HepG2 (cell line): ENCODE results near the gene ARHGDIA. TPM values are rescaled to one million over a fixed set of nuclear protein-coding genes. Genes with fewer than 3 reads are reported as not detected.
A peak's percentile ranks its signal among the peaks of the same experiment; 100 is the strongest.

Experiments
- KLF13 ChIP-seq: sonication (generic); formaldehyde crosslinking; IDR thresholded peaks from 2 replicates; pipeline ENCODE4 v1.4.0; 2020; ENCODE audit warnings: mild to moderate bottlenecking, missing genetic modification reagents
- MAFG ChIP-seq: sonication (generic); formaldehyde crosslinking; IDR thresholded peaks from 2 replicates; pipeline ENCODE4 v1.5.1; 2020; ENCODE audit warnings: mild to moderate bottlenecking, missing genetic modification reagents
- NR2F2 ChIP-seq: IDR thresholded peaks from 2 replicates; pipeline ENCODE4 v1.6.1; 2012; ENCODE audit warnings: low read depth, inconsistent platforms, borderline replicate concordance
- REPIN1 ChIP-seq: sonication (generic); formaldehyde crosslinking; IDR thresholded peaks from 2 replicates; pipeline ENCODE4 v1.8.0; 2022; ENCODE audit warnings: missing genetic modification reagents, low read depth, mild to moderate bottlenecking, borderline replicate concordance
- SOX13 ChIP-seq, 3 experiments: fragments of 450-650 bp in 1 of 3; sonication (generic) in 1 of 3; formaldehyde crosslinking in 1 of 3; IDR thresholded peaks in 2 of 3; conservative IDR thresholded peaks in 1 of 3; 2 replicates each; pipeline versions ENCODE4 v1.5.0 to v1.6.1; 2016 to 2020; ENCODE audit warnings: antibody characterized with exemption in 1 of 3, mild to moderate bottlenecking in 1 of 3, missing compliant biosample characterization in 1 of 3, missing genetic modification reagents in 1 of 3, moderate library complexity in 1 of 3
- SOX6 ChIP-seq, 2 experiments: fragments of 450-650 bp in 1 of 2; sonication (generic) in 1 of 2; formaldehyde crosslinking in 1 of 2; IDR thresholded peaks; 2 replicates each; pipeline versions ENCODE4 v1.4.0 to v1.6.1; 2017 to 2020; ENCODE audit warnings: antibody characterized with exemption in 1 of 2, mild to moderate bottlenecking in 1 of 2, missing genetic modification reagents in 1 of 2
- SP4 ChIP-seq: sonication (generic); formaldehyde crosslinking; IDR thresholded peaks from 2 replicates; pipeline ENCODE4 v1.8.1; 2023; ENCODE audit warnings: mild to moderate bottlenecking, missing genetic modification reagents
- ZFYVE20 ChIP-seq: sonication (generic); formaldehyde crosslinking; IDR thresholded peaks from 2 replicates; pipeline ENCODE4 v1.8.0; 2023; ENCODE audit warnings: low read depth, mild to moderate bottlenecking, moderate library complexity, missing genetic modification reagents, borderline replicate concordance
- ZNF317 ChIP-seq: sonication (generic); formaldehyde crosslinking; IDR thresholded peaks from 2 replicates; pipeline ENCODE4 v1.5.0; 2020; ENCODE audit warnings: mild to moderate bottlenecking, missing genetic modification reagents
- ZNF326 ChIP-seq: sonication (generic); formaldehyde crosslinking; IDR thresholded peaks from 2 replicates; pipeline ENCODE4 v1.4.0; 2020; ENCODE audit warnings: missing genetic modification reagents, borderline replicate concordance
- ZNF350 ChIP-seq: sonication (generic); formaldehyde crosslinking; IDR thresholded peaks from 2 replicates; pipeline ENCODE4 v1.4.0; 2020; ENCODE audit warnings: mild to moderate bottlenecking, low read depth, missing genetic modification reagents, borderline replicate concordance
- ZNF619 ChIP-seq: sonication (generic); formaldehyde crosslinking; IDR thresholded peaks from 2 replicates; pipeline ENCODE4 v1.4.0; 2020; ENCODE audit warnings: mild to moderate bottlenecking, missing genetic modification reagents
- polyA plus RNA-seq, 8 experiments: library from polyadenylated mRNA; depleted of rRNA in 3 of 8; stranded (reverse) in 7 of 8; unstranded in 1 of 8; fragments of >200 nt; fragmentation: Illumina TruSeq in 4 of 8; extraction: Trizol in 4 of 8; gene quantifications; 2 replicates each; pipeline versions ENCODE4 v1.2.1 to v1.2.3, GENCODE V29; 2011 to 2016; ENCODE audit warnings: low read depth in 4 of 8, missing spikeins in 1 of 8, mixed read lengths in 1 of 8; ENCODE audit not compliant: insufficient read depth in 1 of 8
- total RNA-seq, 5 experiments: library from RNA; depleted of rRNA; stranded (reverse); fragments of >200 nt; fragmentation: Illumina TruSeq; extraction: Trizol; gene quantifications; 2 replicates each; pipeline ENCODE4 v1.2.3, GENCODE V29; 2016; ENCODE audit warnings: low read depth in 1 of 5
- TF ChIP-seq, protein P1 (sequence below): sonication (generic); formaldehyde crosslinking; IDR thresholded peaks from 2 replicates; pipeline ENCODE4 v1.4.0; 2020; ENCODE audit warnings: missing genetic modification reagents
- TF ChIP-seq, protein P2 (sequence below): sonication (generic); formaldehyde crosslinking; IDR thresholded peaks from 2 replicates; pipeline ENCODE4 v1.5.1; 2020; ENCODE audit warnings: mild to moderate bottlenecking, missing genetic modification reagents, moderate library complexity
- TF ChIP-seq, protein P3 (sequence below): sonication (generic); formaldehyde crosslinking; IDR thresholded peaks from 2 replicates; pipeline ENCODE4 v1.4.0; 2020; ENCODE audit warnings: missing genetic modification reagents

ARHGDIA gene
- total and polyA plus RNA-seq, 2 of the 13 experiments (the other 11 are each of a cell fraction or from before 2014, with no cell fraction given): 40.0 to 64.0 TPM

DNA sequence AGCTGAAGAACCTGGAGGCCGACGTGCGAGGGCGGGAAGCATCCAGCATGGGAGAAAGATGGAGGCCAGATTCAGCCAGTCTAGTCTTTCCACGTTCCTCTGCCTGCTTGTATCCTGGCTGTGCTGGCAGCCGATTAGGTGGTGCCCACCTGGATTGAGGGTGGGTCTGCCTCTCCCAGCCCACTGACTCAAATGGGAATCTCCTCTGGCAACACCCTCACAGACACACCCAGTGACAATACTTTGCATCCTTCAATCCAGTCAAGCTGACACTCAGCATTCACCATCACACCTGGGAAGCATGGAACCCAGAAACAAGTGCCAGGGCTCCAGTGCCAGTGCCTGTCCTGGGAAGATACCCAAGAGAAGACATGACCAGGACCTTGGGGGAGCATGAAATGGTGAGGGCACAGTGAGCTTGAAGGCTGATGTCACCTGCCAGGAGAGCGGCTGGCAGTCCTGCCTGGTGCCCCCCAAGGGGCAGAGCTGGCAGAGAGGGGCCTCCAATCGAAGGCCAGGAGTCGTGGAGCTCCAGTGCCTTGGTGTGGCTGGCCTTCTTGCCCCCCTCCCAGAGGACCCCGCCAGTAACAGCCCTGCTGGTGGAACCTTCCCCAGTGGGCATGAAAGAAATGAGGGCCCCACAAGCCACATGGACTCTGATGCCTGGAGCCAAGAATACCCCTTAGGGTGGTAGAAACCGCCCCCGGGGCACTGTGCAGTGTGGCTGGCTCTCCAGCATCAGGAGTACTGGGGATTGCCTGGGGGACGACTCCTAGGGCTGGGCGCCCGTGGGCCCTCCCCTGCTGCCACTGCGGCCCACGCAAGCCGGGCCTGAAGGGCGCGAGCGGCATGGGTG is 30.3 kb upstream of the ARHGDIA start (continued):
- TF ChIP-seq, protein P1, sequence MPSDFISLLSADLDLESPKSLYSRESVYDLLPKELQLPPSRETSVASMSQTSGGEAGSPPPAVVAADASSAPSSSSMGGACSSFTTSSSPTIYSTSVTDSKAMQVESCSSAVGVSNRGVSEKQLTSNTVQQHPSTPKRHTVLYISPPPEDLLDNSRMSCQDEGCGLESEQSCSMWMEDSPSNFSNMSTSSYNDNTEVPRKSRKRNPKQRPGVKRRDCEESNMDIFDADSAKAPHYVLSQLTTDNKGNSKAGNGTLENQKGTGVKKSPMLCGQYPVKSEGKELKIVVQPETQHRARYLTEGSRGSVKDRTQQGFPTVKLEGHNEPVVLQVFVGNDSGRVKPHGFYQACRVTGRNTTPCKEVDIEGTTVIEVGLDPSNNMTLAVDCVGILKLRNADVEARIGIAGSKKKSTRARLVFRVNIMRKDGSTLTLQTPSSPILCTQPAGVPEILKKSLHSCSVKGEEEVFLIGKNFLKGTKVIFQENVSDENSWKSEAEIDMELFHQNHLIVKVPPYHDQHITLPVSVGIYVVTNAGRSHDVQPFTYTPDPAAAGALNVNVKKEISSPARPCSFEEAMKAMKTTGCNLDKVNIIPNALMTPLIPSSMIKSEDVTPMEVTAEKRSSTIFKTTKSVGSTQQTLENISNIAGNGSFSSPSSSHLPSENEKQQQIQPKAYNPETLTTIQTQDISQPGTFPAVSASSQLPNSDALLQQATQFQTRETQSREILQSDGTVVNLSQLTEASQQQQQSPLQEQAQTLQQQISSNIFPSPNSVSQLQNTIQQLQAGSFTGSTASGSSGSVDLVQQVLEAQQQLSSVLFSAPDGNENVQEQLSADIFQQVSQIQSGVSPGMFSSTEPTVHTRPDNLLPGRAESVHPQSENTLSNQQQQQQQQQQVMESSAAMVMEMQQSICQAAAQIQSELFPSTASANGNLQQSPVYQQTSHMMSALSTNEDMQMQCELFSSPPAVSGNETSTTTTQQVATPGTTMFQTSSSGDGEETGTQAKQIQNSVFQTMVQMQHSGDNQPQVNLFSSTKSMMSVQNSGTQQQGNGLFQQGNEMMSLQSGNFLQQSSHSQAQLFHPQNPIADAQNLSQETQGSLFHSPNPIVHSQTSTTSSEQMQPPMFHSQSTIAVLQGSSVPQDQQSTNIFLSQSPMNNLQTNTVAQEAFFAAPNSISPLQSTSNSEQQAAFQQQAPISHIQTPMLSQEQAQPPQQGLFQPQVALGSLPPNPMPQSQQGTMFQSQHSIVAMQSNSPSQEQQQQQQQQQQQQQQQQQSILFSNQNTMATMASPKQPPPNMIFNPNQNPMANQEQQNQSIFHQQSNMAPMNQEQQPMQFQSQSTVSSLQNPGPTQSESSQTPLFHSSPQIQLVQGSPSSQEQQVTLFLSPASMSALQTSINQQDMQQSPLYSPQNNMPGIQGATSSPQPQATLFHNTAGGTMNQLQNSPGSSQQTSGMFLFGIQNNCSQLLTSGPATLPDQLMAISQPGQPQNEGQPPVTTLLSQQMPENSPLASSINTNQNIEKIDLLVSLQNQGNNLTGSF (CRISPR knock-in tag): 0 out of 2 replicates have a peak, but pooled peaks have one; percentile 49
- TF ChIP-seq SOX6 (IDR thresholded peaks at IDR 0.05) (no peak), SOX6 (CRISPR knock-in tag; IDR thresholded peaks at IDR 0.05) (peak; percentile 35; the same call in 1 of the 2 replicates), ZNF350 (CRISPR knock-in tag) (peak; percentile 80), ZFYVE20 (CRISPR knock-in tag) (0 out of 2 replicates have a peak, but pooled peaks have one; percentile 59), NR2F2 (peak; percentile 25; the same call in 1 of the 2 replicates), SP4 (CRISPR knock-in tag) (peak; percentile 64), REPIN1 (CRISPR knock-in tag) (0 out of 2 replicates have a peak, but pooled peaks have one; percentile 20), SOX13 (IDR thresholded peaks at IDR 0.05) (no peak), SOX13 (CRISPR knock-in tag; conservative IDR thresholded peaks at IDR 0.05 in 1 of 2, IDR thresholded peaks at IDR 0.05 in 1 of 2) (no peak), KLF13 (0 out of 2 replicates have a peak, but pooled peaks have one; percentile 18), MAFG (CRISPR knock-in tag) (peak; percentile 58; the same call in 1 of the 2 replicates), ZNF317 (CRISPR knock-in tag) (no peak), ZNF326 (peak; percentile 92), ZNF619 (CRISPR knock-in tag) (peak; percentile 28; the same call in 1 of the 2 replicates)
- TF ChIP-seq, protein P2, sequence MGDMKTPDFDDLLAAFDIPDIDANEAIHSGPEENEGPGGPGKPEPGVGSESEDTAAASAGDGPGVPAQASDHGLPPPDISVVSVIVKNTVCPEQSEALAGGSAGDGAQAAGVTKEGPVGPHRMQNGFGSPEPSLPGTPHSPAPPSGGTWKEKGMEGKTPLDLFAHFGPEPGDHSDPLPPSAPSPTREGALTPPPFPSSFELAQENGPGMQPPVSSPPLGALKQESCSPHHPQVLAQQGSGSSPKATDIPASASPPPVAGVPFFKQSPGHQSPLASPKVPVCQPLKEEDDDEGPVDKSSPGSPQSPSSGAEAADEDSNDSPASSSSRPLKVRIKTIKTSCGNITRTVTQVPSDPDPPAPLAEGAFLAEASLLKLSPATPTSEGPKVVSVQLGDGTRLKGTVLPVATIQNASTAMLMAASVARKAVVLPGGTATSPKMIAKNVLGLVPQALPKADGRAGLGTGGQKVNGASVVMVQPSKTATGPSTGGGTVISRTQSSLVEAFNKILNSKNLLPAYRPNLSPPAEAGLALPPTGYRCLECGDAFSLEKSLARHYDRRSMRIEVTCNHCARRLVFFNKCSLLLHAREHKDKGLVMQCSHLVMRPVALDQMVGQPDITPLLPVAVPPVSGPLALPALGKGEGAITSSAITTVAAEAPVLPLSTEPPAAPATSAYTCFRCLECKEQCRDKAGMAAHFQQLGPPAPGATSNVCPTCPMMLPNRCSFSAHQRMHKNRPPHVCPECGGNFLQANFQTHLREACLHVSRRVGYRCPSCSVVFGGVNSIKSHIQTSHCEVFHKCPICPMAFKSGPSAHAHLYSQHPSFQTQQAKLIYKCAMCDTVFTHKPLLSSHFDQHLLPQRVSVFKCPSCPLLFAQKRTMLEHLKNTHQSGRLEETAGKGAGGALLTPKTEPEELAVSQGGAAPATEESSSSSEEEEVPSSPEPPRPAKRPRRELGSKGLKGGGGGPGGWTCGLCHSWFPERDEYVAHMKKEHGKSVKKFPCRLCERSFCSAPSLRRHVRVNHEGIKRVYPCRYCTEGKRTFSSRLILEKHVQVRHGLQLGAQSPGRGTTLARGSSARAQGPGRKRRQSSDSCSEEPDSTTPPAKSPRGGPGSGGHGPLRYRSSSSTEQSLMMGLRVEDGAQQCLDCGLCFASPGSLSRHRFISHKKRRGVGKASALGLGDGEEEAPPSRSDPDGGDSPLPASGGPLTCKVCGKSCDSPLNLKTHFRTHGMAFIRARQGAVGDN (CRISPR knock-in tag): peak; percentile 1; the same call in 1 of the 2 replicates
- TF ChIP-seq, protein P3, sequence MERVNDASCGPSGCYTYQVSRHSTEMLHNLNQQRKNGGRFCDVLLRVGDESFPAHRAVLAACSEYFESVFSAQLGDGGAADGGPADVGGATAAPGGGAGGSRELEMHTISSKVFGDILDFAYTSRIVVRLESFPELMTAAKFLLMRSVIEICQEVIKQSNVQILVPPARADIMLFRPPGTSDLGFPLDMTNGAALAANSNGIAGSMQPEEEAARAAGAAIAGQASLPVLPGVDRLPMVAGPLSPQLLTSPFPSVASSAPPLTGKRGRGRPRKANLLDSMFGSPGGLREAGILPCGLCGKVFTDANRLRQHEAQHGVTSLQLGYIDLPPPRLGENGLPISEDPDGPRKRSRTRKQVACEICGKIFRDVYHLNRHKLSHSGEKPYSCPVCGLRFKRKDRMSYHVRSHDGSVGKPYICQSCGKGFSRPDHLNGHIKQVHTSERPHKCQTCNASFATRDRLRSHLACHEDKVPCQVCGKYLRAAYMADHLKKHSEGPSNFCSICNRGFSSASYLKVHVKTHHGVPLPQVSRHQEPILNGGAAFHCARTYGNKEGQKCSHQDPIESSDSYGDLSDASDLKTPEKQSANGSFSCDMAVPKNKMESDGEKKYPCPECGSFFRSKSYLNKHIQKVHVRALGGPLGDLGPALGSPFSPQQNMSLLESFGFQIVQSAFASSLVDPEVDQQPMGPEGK: no peak
